ENCODE results near the gene MRPL21.

GRCh38 chr11:68932933-68933577 is 29.4 kb upstream of the MRPL21 start:
- TF ChIP-seq, protein P1, sequence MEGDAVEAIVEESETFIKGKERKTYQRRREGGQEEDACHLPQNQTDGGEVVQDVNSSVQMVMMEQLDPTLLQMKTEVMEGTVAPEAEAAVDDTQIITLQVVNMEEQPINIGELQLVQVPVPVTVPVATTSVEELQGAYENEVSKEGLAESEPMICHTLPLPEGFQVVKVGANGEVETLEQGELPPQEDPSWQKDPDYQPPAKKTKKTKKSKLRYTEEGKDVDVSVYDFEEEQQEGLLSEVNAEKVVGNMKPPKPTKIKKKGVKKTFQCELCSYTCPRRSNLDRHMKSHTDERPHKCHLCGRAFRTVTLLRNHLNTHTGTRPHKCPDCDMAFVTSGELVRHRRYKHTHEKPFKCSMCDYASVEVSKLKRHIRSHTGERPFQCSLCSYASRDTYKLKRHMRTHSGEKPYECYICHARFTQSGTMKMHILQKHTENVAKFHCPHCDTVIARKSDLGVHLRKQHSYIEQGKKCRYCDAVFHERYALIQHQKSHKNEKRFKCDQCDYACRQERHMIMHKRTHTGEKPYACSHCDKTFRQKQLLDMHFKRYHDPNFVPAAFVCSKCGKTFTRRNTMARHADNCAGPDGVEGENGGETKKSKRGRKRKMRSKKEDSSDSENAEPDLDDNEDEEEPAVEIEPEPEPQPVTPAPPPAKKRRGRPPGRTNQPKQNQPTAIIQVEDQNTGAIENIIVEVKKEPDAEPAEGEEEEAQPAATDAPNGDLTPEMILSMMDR (IDR thresholded peaks at IDR 0.05): no peak
- no peak for TF ChIP-seq POLR2A (IDR thresholded peaks at IDR 0.05)

All from Peyer's patch (tissue), 4 donors.